ENCODE results near the gene LCN9.

LCN9 gene

DNA sequence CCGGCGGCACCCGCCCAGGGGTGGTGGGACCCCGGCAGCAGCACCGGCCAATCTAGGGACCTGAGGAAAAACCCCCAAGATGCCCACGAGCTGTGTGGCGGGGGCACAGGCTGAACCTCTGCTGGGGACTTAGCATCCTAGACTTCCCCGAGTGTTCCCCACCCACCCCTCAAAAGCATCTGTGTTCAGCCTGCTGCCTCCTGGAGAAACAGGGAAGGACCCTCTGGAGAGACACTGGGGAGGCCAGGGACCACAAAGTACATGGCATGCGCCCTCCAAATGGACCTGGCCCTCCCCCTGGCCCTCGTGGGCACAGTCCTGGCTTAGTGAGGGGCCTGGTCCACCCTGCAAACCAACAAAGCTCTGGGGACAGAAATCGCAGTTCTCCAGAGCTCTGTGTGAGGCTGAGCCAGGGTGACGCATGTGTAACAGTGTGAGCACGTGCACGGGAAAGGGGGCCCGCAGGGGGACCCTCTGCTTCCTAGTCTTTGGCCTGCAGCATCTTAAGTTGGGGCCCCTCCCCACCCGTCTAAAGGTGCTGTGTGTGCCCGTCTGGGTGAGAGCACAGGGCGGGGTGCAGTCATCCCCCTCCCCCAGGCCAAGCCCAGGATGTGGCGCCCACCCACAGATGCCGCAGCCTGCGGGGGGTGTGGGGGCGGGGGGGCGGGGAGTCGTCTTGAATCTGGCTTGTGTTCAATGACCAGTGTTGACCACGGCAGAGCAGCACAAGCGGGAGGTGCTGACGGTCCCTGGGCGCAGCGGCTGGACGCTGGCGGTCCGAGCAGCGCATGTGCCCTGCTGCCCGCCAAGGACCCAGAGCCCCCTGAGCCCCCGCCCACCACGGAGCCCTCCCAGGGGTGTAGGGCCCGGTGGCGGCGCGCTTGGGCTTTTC lies 38.2 kb downstream of the LCN9 start:
- no peak for DNase-seq

DNA sequence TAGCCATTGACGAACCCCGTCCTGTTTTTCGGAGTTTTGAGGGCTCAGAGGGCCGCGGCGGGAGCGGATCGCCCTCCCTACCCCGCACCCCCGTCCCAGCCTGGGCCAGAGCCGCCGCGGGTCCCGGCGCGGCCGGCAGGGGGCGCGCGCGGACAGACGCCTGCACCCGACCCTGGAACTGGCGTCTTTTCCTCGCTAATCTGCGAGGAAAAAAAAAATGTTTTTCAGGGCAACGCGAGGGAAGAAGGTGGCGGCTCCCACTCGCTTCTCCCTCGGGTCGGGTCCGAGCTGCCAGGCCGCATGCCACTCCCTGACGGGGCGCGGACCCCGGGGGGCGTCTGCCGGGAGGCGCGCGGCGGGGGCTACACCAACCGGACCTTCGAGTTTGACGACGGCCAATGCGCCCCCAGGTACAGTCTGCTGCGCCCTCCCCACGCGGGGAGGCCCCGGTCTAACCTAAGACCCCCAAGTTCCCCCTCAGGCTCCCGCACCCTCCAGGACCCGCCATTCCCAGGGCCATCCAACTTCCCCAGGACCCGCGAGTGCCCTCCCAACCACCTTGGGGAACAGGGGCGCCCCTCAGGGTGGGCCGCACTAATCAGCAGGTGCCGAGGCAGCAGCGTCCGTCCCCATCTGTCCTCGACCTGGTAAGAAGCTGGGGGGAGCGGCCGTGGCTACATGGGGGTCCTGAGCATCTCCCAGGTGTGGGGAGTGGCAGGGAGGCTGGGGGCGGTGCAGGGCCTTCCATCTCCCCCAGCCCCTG lies 39.0 kb downstream of the LCN9 start, which contains the start of gene KCNT1:
TSS of gene KCNT1 (plus strand) at position 227 of the 763 bp plus-strand sequence. CDS start at position 301, 74 bp downstream.
- DNase-seq = peak; percentile 40

DNA sequence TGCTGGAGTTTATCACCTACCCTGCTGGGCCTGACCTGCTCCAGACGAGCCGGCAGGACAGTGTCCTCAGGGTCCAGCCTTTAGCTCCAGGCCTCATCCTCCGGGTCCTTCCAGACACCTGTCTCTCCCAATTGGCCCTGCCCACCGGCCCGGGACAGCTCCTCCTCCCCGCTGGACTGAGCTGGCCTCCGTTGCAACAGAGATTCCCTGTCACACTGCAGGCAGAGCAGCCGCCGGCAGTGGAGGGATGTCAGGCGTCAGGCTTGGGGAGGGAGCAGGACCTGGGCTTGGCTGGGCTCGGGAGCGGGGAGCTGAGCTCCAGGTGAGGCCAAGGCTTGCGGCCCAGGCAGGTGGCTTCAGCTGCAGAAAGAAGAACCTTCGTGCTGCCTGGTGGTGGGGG lies 40.6 kb downstream of the LCN9 start:
- no peak for DNase-seq

DNA sequence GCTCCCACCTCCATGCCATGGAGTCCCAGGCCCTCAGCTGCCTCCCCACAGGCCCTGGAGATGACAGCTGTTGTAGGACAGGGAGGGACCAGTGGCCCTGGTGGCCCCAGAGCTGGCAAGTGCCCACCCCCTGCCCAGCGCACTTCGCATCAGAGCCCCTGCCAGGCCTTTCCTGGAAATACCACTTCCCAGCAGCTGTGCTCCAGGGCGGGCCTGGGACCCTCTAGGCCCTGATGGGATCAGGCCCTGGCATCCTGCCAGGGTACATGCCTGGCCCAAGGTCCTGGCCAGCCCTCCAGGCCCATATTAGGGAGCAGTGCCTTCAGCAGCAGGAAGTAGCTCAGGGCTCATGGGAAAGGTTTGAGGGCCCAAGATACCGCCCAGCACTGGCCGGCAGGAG lies 41.4 kb downstream of the LCN9 start:
- no peak for DNase-seq

DNA sequence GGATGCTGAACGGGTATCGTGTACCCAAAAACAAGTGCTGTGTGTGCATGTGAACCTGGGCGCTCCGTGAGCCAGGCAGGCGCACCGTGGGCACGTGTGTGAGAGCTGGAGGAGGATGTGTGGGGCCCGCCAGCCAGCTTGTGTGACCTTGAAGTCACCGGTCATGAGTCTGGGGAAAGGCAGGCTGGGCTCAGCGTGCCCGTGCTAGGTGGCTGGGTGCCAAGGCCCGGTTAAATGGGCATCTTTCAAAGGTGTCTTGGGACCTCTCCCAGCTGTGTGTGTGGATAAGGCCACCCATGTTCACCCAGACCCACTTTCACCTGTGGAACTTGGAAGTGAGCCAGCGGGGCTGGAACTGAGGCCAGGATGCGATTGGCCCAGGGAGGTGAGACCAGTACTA lies 42.3 kb downstream of the LCN9 start:
- DNase-seq = no peak

DNA sequence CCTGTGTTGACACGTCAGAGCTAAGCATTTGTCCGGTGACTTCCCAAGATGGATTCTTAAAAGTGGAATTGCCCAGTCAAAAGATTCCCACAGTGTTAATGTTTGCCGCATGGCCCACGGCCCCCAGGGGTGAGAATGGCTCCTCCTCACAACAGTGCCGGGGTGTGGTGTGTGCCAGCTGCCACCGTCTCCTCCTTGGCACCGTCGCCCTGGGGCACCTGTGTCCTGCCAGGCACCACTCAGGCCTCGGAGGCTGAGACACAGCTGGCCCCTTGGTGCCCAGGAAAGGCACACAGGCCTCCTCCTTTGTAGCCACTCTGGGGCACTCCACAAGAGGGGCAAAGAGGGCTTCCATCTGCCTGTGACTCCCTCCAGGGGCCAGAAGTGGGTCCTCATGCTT lies 43.2 kb downstream of the LCN9 start:
- no peak for DNase-seq

DNA sequence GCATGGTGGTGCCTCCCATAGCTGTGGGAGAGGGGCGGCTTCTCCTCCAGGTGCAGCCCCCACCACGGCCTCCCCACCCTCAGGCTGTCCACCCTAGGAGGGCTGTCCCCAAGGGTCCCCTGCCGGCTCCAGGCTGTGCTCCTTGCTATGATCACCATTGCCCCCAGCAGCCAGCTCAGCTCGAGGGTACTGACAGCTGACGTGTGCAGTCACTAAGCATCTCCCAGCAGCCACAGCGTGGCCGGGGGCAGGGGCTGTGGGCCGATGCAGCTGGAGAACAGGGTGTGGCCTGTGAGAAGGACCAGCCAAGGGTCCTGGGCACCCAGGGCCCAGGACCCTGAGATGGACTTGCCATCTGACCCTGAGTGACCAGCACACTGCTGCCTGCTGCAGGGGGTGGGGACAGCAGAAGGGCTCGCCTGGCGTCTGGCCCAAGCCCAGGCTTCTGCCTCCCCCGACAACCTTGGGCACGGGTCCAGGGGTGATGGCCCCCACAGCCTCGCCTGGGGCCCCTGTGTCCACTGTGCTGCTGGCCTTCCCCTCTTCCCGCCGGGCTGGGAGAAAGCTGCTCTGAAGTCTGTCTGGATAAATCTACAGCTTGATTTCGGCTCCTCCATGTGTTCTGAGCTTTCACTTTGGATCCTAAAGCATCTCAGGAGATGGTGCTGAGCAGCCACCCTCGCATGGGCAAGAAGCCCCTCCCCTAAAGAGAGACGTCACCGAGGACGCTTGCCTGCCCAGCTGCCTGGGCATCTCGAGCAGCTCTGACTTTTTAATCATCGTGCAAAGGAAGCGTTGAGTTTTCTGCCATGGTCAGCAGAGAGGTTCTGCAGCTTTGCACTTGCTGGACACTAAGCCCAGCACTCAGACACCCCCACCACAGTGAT lies 44.4 kb downstream of the LCN9 start:
- DNase-seq = no peak

DNA sequence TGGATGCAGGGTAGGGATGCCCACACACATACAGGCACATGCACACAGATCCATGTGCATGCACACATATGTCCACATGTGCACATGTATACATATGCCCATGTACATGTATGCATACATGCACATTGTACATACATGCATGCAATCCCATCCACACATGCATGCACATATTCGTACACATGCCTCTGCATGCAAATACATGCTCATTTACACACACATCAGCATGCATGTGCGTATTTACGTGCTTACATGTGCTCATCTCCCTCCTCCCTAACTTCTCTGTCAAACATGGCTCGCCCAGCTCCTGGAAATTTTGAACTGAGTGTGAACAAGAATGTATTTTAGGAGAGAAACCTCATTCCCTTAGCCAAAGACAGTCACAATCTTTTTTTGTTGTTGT lies 45.1 kb downstream of the LCN9 start:
- DNase-seq = no peak

DNA sequence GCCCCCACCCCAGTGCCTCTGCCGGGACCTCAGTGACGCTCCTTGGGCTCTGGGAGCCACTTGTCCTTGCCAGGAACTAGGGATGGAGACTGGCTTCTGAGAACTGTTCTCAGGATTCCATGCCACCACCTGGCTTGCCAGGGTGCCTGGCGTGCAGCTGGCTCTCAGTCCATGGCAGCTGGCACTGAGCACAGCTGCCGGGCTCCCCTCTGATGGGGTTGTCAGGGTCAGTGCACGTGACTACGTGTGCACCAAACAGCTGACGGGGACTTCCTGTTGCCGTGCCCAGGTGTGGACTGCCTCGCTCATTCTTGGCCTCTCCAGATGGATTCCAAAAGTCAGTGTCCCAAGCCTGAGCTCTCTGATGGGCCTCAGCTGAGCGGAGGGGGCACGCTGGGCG lies 48.3 kb downstream of the LCN9 start:
- no peak for DNase-seq

DNA sequence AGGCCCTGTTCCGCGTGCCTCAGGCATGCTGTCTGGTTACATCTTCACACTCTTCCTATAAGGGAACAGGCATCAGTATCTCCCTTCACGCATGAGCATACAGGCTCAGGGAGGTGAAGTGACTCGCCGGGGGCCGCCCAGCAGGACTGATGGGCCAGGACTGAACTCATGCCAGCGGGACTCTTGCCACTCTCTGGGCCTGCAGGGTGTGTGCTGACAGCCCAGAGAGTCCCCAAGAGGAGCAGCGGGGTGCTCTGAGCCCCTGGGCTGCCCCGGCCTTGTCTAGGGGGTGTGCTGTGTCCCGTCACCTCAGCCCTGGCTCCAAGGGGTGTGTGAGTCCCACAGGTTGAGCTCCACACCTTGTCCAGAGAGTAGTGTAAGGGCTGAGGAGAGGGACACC lies 48.8 kb downstream of the LCN9 start:
- DNase-seq = no peak

DNA sequence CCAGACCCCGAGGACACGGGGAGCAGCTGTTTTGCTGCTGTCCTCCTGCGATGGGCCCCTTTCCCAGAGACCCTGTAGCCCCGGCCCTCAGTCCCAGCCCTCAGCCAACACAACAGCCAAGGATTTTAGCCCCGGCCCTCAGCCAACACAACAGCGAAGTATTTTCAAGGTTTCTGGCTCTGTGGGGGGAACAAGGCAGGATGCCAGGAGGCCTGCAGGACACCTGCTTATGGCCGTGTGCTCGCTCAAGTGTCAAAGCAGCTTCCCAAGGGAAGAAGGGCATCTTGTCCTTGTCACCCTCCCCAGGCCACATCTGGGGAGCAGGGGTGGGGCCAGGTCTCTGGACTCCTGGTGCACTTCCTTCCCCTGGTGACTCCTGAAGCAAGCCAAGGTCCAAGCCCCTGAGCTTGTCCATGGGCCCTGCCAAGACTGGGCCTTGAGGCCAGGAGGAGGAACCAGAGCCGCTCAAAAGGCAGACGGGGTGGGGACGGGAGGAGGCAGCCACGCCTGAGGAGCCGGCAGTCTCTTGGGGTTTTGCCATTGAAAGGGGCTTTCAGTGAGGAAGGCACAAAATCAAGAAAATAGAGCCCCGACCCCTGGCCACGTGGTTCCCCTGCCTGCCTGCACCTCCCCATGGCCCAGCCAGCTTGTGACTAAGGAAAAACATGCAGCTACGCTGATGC lies 49.6 kb downstream of the LCN9 start:
- DNase-seq = no peak

DNA sequence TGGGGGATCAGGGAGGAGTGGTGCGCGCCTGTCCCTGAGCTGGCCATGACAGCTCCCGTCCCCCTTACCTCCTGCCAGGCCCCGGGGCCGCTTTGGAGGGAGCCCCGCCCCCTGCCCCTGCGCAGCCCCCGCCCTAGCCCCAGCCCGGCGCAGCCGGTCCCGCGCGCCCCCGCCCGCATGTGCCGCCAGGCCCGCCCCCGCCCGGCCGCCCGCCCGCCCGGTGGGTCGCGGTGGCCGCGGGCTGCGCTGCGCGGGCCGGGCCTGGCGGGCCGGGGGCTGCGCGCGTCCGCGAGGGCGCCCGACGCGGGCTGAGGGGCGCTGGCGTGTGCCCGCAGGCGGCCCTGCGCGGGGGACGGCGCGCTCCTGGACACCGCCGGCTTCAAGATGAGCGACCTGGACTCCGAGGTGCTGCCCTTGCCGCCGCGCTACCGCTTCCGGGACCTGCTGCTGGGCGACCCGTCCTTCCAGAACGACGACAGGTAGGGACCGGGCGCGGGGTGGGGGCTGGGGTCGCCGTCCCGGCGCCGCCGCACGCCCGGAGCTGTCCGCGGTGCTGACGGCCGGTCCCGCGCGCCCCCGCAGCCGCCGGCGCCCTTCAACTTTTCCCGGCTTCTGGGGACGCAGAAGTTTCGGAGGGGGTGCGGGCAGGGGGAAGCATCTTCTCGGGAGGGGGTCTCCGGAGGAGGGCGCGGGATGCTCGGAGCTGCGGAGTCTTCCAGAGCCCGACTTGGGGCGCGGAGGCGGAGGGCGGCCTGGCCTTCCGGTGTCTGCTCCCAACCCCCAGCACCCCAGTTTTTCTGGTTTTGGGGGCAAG lies 51.3 kb downstream of the LCN9 start:
- DNase-seq = no peak

DNA sequence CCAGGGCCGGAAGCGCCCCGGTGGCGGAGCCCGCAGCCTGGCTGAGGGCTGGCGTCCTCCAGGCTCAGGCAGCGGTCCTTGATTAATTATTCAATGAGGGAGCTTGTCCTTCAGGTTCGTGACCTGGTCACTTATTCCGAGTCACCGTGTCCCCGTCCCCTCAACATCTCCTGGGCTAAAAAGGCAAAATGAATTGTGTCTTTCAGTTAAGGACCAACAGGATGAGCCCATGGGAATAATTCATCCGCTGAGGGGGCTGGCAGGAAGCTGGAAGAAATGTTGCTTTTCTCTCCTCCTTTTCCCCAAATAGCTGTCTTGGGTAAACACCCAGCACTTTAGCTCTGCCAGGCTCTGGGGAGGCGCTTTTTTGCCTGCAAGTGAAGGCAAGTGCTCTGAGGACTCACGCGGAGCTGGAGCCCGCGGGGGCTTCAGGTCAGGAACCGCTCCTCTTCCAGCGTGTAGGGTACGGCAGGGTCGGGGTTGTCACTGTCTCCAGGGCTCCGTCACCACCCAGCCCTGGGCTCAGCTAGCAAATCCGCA lies 52.0 kb downstream of the LCN9 start:
- no peak for DNase-seq

DNA sequence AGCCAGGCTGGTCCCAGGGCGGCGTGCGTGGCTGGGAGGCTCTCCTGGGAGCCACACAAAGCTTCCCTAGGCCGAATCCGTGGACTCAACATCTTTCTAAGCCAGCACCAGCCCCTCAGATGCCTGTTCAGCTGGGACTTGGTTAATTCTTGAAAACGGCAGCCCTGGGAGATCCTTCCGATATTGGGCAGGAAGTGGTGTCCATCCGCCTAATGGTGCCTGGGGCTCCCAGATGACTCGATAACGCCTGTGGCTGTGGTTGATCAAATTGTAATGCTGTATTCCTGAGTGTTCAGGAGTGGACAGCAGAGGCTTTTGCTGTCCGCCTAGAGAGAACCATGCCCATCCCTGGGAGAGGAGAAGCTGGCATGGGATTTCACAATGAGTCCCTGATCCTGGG lies 52.9 kb downstream of the LCN9 start:
- no peak for DNase-seq
